Activated CD8-positive, alpha-beta T cell treated with anti-CD3 and anti-CD28 coated beads for 36 hours (primary cell): Measurements from ENCODE around the gene SPRR5. TPM values are rescaled to one million over a fixed set of nuclear protein-coding genes. Genes with fewer than 3 reads are reported as not detected.

Experiments used
- ATAC-seq: fragments of 200-7000 bp; cut with Tn5 transposase; one replicate; pipeline ENCODE4 v1.10.0; 2021; ENCODE audit warnings: mild to moderate bottlenecking, moderate library complexity
- CTCF ChIA-PET: fragments of 350-600 bp; sonication (Branson Sonifier 250); formaldehyde crosslinking; loops from one replicate; lab custom pipeline; 2021; ENCODE audit warnings: antibody characterized with exemption; lab: Charles Lee
- POLR2A ChIA-PET: fragments of 350-600 bp; sonication (Branson Sonifier 250); formaldehyde crosslinking; loops from one replicate; lab custom pipeline; 2021; ENCODE audit warnings: antibody characterized with exemption; lab: Charles Lee
- DNase-seq: peaks from one replicate; pipeline ENCODE4 v3.0.0-alpha.2; 2020
- H3K27ac Mint-ChIP-seq: one replicate; pipeline ENCODE4 v1.8.0; 2021; ENCODE audit warnings: mild to moderate bottlenecking, mixed read lengths
- H3K27me3 Mint-ChIP-seq: one replicate; pipeline ENCODE4 v1.8.0; 2021; ENCODE audit warnings: mixed read lengths
- H3K36me3 Mint-ChIP-seq: one replicate; pipeline ENCODE4 v1.8.0; 2021; ENCODE audit warnings: low read depth, mixed read lengths
- H3K4me1 Mint-ChIP-seq: one replicate; pipeline ENCODE4 v1.8.0; 2021; ENCODE audit warnings: low read depth, mixed read lengths
- H3K4me3 Mint-ChIP-seq: one replicate; pipeline ENCODE4 v1.8.0; 2021; ENCODE audit warnings: mild to moderate bottlenecking, moderate library complexity, mixed read lengths
- H3K9me3 Mint-ChIP-seq: one replicate; pipeline ENCODE4 v1.8.0; 2021; ENCODE audit warnings: mixed read lengths
- intact Hi-C: fragments of 100-400 bp; cut with micrococcal nuclease; formaldehyde crosslinking; loops from one replicate; pipeline ENCODE4 v1.10.0; 2022
- total RNA-seq, 2 experiments: library from RNA; stranded (reverse); gene quantifications; one replicate each; pipeline ENCODE4 v1.2.3, GENCODE V29; 2021
- TF ChIP-seq, protein P1 (sequence below): fragments of 200-600 bp; IDR thresholded peaks from one replicate; pipeline ENCODE4 v1.8.0; 2022; ENCODE audit warnings: antibody characterized with exemption, mild to moderate bottlenecking

SPRR5 gene
- total RNA-seq, 2 experiments from 2014 or later: not detected

DNA sequence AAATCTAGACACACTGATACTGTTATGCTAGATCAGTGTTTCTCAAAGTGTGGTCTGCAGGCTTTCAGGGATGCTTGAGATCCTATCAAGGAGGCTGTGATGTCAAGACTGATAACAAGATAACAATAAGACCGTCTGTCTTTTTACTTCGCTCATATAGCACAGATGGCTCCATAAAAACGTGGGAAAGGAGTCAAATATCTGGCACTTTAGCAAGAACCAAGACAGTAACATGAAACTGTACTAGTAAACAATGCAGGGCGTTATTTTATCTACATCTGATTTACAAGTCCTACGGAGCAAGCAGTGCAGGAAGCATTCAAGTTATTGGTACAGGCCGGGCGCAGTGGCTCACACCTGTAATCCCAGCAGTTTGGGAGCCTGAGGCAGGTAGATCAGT, 50.9 kb downstream of the SPRR5 start:
- ATAC-seq: no peak
- H3K36me3 Mint-ChIP-seq: no peaks in the 10 kb centered on the region
- H3K9me3 Mint-ChIP-seq: peaks cover 5% of the 10 kb centered on the region
- ChIA-PET CTCF (no interaction called here), POLR2A (no interaction called here)
- TF ChIP-seq, protein P1, sequence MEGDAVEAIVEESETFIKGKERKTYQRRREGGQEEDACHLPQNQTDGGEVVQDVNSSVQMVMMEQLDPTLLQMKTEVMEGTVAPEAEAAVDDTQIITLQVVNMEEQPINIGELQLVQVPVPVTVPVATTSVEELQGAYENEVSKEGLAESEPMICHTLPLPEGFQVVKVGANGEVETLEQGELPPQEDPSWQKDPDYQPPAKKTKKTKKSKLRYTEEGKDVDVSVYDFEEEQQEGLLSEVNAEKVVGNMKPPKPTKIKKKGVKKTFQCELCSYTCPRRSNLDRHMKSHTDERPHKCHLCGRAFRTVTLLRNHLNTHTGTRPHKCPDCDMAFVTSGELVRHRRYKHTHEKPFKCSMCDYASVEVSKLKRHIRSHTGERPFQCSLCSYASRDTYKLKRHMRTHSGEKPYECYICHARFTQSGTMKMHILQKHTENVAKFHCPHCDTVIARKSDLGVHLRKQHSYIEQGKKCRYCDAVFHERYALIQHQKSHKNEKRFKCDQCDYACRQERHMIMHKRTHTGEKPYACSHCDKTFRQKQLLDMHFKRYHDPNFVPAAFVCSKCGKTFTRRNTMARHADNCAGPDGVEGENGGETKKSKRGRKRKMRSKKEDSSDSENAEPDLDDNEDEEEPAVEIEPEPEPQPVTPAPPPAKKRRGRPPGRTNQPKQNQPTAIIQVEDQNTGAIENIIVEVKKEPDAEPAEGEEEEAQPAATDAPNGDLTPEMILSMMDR: no peak
- no peaks in the 10 kb centered on the region for H3K4me1 Mint-ChIP-seq
- intact Hi-C loops: no loop called here
- DNase-seq: no peak
- peaks cover 21% of the 10 kb centered on the region for H3K27me3 Mint-ChIP-seq
- H3K27ac Mint-ChIP-seq: no peak overlapping the region
- H3K4me3 Mint-ChIP-seq: no peak overlapping the region

DNA sequence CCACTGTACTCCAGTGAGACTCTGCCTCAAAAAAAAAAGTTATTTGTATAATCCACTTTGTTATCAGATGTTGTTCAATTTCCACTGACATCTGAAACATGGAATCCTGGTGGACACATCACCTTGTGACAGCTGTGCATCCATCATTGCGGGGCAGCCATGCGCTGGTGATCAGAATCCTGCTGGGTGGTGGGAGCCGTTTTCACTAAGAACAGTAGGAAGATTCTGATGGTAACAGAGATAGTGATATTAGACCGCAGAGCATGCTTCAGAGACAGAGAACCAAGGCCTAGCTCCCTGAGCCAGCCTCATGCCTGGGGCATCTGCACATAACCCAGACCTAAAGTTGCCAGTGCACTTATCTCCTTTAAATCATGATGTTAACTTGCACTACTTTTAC, 51.5 kb downstream of the SPRR5 start:
- intact Hi-C loops: no loop called here
- no peak overlapping the region for H3K27ac Mint-ChIP-seq
- no peaks in the 10 kb centered on the region for H3K4me1 Mint-ChIP-seq
- TF ChIP-seq, protein P1: no peak
- H3K36me3 Mint-ChIP-seq: no peaks in the 10 kb centered on the region
- ChIA-PET POLR2A (no interaction called here), CTCF (interaction anchor here (1.2 kb wide), 1 partner anchor 10 kb away, joined by 3 read pairs; no protein-coding TSS in a partner anchor)
- H3K27me3 Mint-ChIP-seq: peaks cover 19% of the 10 kb centered on the region
- H3K4me3 Mint-ChIP-seq: no peak overlapping the region
- no peak for DNase-seq
- H3K9me3 Mint-ChIP-seq: peaks cover 5% of the 10 kb centered on the region
- no peak for ATAC-seq

Other genes with a start within 250 kb of the SPRR5 start
- gene LCE2A, start 248.9 kb upstream of the SPRR5 start, total RNA-seq: not detected
- not detected for gene LCE4A, start 239.0 kb upstream of the SPRR5 start, total RNA-seq
- not detected for gene KPRP, start 189.2 kb upstream of the SPRR5 start, total RNA-seq
- not detected for gene LCE1F, start 172.1 kb upstream of the SPRR5 start, total RNA-seq
- gene LCE1E, start 160.9 kb upstream of the SPRR5 start, total RNA-seq: not detected
- not detected for gene LCE1D, start 150.5 kb upstream of the SPRR5 start, total RNA-seq
- gene LCE1C, start 140.6 kb upstream of the SPRR5 start, total RNA-seq: not detected
- not detected for gene LCE1B, start 135.2 kb upstream of the SPRR5 start, total RNA-seq
- not detected for gene LCE1A, start 119.7 kb upstream of the SPRR5 start, total RNA-seq
- not detected for gene LCE6A, start 104.3 kb upstream of the SPRR5 start, total RNA-seq
- gene LCE7A, start 87.2 kb upstream of the SPRR5 start, total RNA-seq: not detected
- gene SMCP, start 68.9 kb upstream of the SPRR5 start, total RNA-seq: not detected
- gene IVL, start 38.7 kb upstream of the SPRR5 start, total RNA-seq: not detected
- gene SPRR4, start 23.4 kb downstream of the SPRR5 start, total RNA-seq: not detected
- not detected for gene SPRR1A, start 36.9 kb downstream of the SPRR5 start, total RNA-seq
- gene SPRR3, start 54.5 kb downstream of the SPRR5 start, total RNA-seq: not detected
- gene SPRR1B, start 84.0 kb downstream of the SPRR5 start, total RNA-seq: not detected
- gene SPRR2D, start 93.9 kb downstream of the SPRR5 start, total RNA-seq: not detected
- gene SPRR2A, start 110.3 kb downstream of the SPRR5 start, total RNA-seq: not detected
- gene SPRR2B, start 124.4 kb downstream of the SPRR5 start, total RNA-seq: not detected
- not detected for gene SPRR2E, start 147.3 kb downstream of the SPRR5 start, total RNA-seq
- gene SPRR2F, start 166.3 kb downstream of the SPRR5 start, total RNA-seq: not detected
- gene SPRR2G, start 203.7 kb downstream of the SPRR5 start, total RNA-seq: not detected